IPS-15b (cell line): Measurements from ENCODE around the gene FRMD5.

Source experiments
- H3K27me3 ChIP-seq: one replicate; pipeline ENCODE4 v1.6.1; 2013; ENCODE audit warnings: low read length; ENCODE audit not compliant: control insufficient read depth, insufficient read depth
- H3K36me3 ChIP-seq: one replicate; pipeline ENCODE4 v1.6.1; 2013; ENCODE audit warnings: low read length; ENCODE audit not compliant: control insufficient read depth, insufficient read depth
- H3K4me1 ChIP-seq: one replicate; pipeline ENCODE4 v1.6.1; 2013; ENCODE audit warnings: mild to moderate bottlenecking, low read length; ENCODE audit not compliant: control insufficient read depth, insufficient read depth
- H3K4me3 ChIP-seq: one replicate; pipeline ENCODE4 v1.5.1; 2013; ENCODE audit warnings: low read depth, low read length
- H3K9ac ChIP-seq: one replicate; pipeline ENCODE4 v1.6.1; 2013; ENCODE audit warnings: low read depth, mild to moderate bottlenecking, low read length
- H3K9me3 ChIP-seq: one replicate; pipeline ENCODE4 v1.6.1; 2013; ENCODE audit warnings: mild to moderate bottlenecking, low read length; ENCODE audit not compliant: control insufficient read depth, insufficient read depth

Gene FRMD5

GRCh38 chr15:44207643-44208042 is 12.6 kb upstream of the FRMD5 start:
- no peaks in the 10 kb centered on the region for H3K4me1 ChIP-seq
- no peak overlapping the region for H3K4me3 ChIP-seq
- H3K27me3 ChIP-seq = no peaks in the 10 kb centered on the region
- no peaks in the 10 kb centered on the region for H3K9me3 ChIP-seq
- no peaks in the 10 kb centered on the region for H3K36me3 ChIP-seq
- no peak overlapping the region for H3K9ac ChIP-seq

- H3K4me3 ChIP-seq = no peak overlapping the region
- H3K4me1 ChIP-seq = peaks cover 7% of the 10 kb centered on the region
- H3K9me3 ChIP-seq = no peaks in the 10 kb centered on the region
- H3K36me3 ChIP-seq = no peaks in the 10 kb centered on the region
- no peak overlapping the region for H3K9ac ChIP-seq
- H3K27me3 ChIP-seq = no peaks in the 10 kb centered on the region
Observed at GRCh38 chr15:44199393-44199792, 4.3 kb upstream of the FRMD5 start.

GRCh38 chr15:44194323-44195150 is 534 bp downstream of the FRMD5 start:
- Histone ChIP-seq H3K4me3 (peak overlapping the region; percentile 80), H3K27me3 (peaks cover 18% of the 10 kb centered on the region), H3K9ac (no peak overlapping the region), H3K4me1 (peaks cover 5% of the 10 kb centered on the region), H3K9me3 (no peaks in the 10 kb centered on the region), H3K36me3 (no peaks in the 10 kb centered on the region)

GRCh38 chr15:44193651-44194322 is 1.3 kb downstream of the FRMD5 start:
- H3K4me3 ChIP-seq = peak overlapping the region; percentile 80
- H3K9me3 ChIP-seq = no peaks in the 10 kb centered on the region
- H3K36me3 ChIP-seq = no peaks in the 10 kb centered on the region
- no peak overlapping the region for H3K9ac ChIP-seq
- peaks cover 18% of the 10 kb centered on the region for H3K27me3 ChIP-seq
- H3K4me1 ChIP-seq = no peaks in the 10 kb centered on the region

GRCh38 chr15:44188795-44189194 is 6.3 kb downstream of the FRMD5 start:
- Histone ChIP-seq H3K9ac (no peak overlapping the region), H3K4me1 (no peaks in the 10 kb centered on the region), H3K27me3 (peaks cover 12% of the 10 kb centered on the region), H3K36me3 (no peaks in the 10 kb centered on the region), H3K9me3 (no peaks in the 10 kb centered on the region), H3K4me3 (no peak overlapping the region)

GRCh38 chr15:44186705-44187104 is 8.4 kb downstream of the FRMD5 start:
- Histone ChIP-seq H3K9me3 (no peaks in the 10 kb centered on the region), H3K9ac (no peak overlapping the region), H3K27me3 (no peaks in the 10 kb centered on the region), H3K4me3 (no peak overlapping the region), H3K4me1 (no peaks in the 10 kb centered on the region), H3K36me3 (no peaks in the 10 kb centered on the region)

GRCh38 chr15:44183363-44183762 is 11.7 kb downstream of the FRMD5 start:
- Histone ChIP-seq H3K4me1 (no peaks in the 10 kb centered on the region), H3K9ac (no peak overlapping the region), H3K36me3 (no peaks in the 10 kb centered on the region), H3K4me3 (no peak overlapping the region), H3K9me3 (no peaks in the 10 kb centered on the region), H3K27me3 (no peaks in the 10 kb centered on the region)

- Histone ChIP-seq H3K4me3 (no peak overlapping the region), H3K27me3 (no peaks in the 10 kb centered on the region), H3K9ac (no peak overlapping the region), H3K4me1 (no peaks in the 10 kb centered on the region), H3K9me3 (no peaks in the 10 kb centered on the region), H3K36me3 (no peaks in the 10 kb centered on the region)
Observed at GRCh38 chr15:44181410-44181809, 13.7 kb downstream of the FRMD5 start.

- H3K4me1 ChIP-seq = no peaks in the 10 kb centered on the region
- no peaks in the 10 kb centered on the region for H3K36me3 ChIP-seq
- no peaks in the 10 kb centered on the region for H3K9me3 ChIP-seq
- no peak overlapping the region for H3K9ac ChIP-seq
- H3K4me3 ChIP-seq = no peak overlapping the region
- H3K27me3 ChIP-seq = no peaks in the 10 kb centered on the region
Observed at GRCh38 chr15:44177139-44177538, 17.9 kb downstream of the FRMD5 start.

- no peaks in the 10 kb centered on the region for H3K4me1 ChIP-seq
- no peaks in the 10 kb centered on the region for H3K36me3 ChIP-seq
- no peak overlapping the region for H3K4me3 ChIP-seq
- no peak overlapping the region for H3K9ac ChIP-seq
- no peaks in the 10 kb centered on the region for H3K9me3 ChIP-seq
- no peaks in the 10 kb centered on the region for H3K27me3 ChIP-seq
Observed at GRCh38 chr15:44173813-44174212, 21.3 kb downstream of the FRMD5 start.

GRCh38 chr15:44163370-44163769 is 31.7 kb downstream of the FRMD5 start:
- Histone ChIP-seq H3K27me3 (no peaks in the 10 kb centered on the region), H3K36me3 (no peaks in the 10 kb centered on the region), H3K4me1 (peaks cover 2% of the 10 kb centered on the region), H3K9ac (no peak overlapping the region), H3K4me3 (no peak overlapping the region), H3K9me3 (no peaks in the 10 kb centered on the region)

GRCh38 chr15:44160796-44161195 is 34.3 kb downstream of the FRMD5 start:
- H3K4me3 ChIP-seq = no peak overlapping the region
- H3K36me3 ChIP-seq = no peaks in the 10 kb centered on the region

More at GRCh38 chr15:44160796-44161195, 34.3 kb downstream of the FRMD5 start:
- H3K27me3 ChIP-seq = no peaks in the 10 kb centered on the region
- H3K9me3 ChIP-seq = no peaks in the 10 kb centered on the region
- peaks cover 2% of the 10 kb centered on the region for H3K4me1 ChIP-seq
- H3K9ac ChIP-seq = no peak overlapping the region
